GM19240 (cell line): ENCODE data around the gene MPRIP.

Experiments used
- DNase-seq: peaks from one replicate; pipeline ENCODE4 v3.0.0; 2011; ENCODE audit warnings: low spot score; ENCODE audit not compliant: insufficient read length

The MPRIP gene

GRCh38 chr17:17087424-17088015, 45.3 kb downstream of the MPRIP start:
- no peak for DNase-seq

- DNase-seq, result no peak
These were observed 45.8 kb downstream of the MPRIP start for GRCh38 chr17:17088086-17088485.

DNA sequence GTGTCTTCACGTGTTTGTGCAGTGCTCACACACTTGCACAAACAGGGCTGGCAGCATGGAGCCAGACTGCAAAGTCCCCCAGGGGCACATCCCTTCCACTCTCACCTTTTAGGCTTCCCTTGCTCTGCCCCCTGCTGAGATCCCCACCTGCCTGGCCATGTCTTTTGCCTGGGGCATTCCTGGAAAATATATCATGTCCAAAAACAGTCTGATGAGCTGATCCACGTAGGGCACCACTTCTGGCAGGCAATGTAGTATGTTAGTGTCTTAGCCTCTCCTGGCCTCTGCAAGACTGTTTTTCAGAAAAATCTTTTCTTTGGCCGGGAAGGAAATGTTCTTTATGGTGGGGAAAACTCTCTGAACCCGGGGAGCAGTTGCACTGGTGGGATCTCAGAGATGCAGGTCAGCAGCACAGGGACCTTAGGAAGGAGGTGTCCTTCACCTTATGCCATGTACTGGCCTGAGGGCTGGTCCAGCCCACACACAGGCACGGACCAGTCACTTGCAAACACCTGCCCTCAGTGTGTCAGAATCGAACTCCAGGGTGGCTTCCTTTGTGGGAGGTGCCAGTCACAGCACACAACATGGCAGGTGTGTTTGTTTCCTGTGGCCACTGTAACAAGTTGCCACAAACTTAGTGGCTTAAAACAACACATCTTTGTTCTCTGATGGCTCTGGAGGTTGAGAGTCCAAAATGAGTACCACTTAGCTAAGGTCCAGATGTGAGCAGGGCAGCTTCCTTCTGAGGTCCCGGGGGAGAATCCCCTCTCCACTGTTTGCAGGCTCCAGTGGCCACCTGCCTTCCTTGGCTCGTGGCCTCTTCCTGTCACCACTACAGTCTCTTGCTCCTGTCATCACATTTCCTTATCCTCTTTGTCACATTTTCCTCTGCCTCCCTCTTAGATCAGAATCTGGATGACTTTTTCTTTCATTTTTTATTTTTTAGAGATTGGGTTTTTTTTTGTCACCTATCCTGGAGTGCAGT, 46.6 kb downstream of the MPRIP start:
- no peak for DNase-seq

DNA sequence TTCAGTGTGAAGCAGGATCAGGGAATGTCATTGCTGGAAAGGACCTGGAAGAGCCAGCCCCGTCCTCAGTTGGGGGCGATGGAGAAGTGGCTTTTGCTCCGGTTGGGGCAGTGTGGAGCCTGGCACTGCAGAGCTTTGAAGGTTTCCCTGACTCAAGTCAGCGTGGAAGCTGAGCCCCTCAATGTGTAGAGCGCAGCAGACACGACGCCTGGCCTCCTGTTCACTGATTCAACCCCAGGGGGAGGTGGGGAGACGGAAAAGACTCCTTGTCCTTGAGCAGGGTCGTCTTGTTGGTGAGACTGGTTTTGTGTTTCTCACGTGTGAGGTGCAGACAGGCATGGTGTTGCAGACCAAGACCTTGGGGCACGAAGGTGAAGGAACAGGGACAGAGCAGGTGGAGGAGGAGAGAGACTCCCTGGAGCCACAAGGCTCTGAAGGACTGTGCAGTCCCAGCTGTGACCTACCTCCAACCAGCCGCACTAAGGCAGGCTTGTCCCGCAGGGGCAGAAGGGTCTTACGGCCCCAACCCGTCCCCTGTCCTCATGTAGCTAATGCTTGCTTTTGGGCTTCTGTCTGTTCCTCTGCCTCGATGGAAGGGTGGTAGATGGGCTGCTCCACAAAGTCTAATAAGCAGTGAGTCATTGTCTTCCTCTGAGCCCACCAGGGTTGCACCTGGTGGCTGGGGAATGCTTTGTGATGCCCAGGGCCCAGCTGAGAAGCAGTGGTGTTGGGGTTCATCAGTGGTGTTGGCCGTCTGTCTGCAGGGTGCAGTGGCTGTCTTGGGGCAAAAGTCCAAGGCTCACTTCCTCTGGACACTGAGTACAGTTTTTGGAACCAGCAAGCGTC, 47.8 kb downstream of the MPRIP start:
- no peak for DNase-seq

DNA sequence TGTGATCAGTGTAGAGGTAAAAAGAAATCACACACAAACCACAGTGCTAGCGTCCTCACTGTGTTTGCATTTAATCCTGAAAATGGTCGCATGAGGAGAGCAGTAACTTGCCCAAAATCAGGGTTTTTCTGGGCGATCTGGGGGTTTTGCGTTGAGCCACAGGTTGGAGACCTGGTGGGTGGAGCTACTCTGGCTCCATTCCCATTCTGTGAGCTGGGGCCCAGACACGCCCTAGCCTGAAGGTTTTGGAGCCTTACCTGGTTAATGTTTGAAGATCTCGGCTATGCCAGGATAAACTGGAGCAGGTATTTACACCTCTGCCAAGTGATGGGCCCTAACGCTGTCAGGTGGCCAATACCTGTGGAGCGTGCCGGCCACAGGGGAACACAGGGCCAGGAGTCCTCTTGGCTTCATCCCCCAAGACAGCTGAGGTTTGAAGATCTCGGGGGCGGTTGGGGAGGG, 48.4 kb downstream of the MPRIP start:
- no peak for DNase-seq

DNA sequence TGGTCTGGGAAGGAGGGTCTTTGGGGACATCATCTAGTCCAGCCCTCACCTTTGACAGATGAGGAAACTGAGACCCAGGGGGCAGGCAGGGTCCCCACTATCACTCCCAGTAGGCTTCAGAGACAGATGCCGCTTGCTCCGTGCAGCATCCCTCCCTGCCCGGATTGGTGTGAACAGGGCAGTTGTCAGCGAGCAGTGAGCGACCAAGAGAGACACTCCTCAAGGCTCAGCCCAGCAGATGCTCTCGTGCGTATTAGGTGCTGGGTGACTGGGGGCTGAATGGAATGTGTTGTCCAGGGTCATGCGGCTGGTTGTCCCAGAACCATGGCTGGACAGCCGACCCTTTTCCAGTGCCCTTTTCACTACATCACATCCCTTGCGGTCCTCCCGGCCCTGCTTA, 49.0 kb downstream of the MPRIP start:
- DNase-seq, result no peak

DNA sequence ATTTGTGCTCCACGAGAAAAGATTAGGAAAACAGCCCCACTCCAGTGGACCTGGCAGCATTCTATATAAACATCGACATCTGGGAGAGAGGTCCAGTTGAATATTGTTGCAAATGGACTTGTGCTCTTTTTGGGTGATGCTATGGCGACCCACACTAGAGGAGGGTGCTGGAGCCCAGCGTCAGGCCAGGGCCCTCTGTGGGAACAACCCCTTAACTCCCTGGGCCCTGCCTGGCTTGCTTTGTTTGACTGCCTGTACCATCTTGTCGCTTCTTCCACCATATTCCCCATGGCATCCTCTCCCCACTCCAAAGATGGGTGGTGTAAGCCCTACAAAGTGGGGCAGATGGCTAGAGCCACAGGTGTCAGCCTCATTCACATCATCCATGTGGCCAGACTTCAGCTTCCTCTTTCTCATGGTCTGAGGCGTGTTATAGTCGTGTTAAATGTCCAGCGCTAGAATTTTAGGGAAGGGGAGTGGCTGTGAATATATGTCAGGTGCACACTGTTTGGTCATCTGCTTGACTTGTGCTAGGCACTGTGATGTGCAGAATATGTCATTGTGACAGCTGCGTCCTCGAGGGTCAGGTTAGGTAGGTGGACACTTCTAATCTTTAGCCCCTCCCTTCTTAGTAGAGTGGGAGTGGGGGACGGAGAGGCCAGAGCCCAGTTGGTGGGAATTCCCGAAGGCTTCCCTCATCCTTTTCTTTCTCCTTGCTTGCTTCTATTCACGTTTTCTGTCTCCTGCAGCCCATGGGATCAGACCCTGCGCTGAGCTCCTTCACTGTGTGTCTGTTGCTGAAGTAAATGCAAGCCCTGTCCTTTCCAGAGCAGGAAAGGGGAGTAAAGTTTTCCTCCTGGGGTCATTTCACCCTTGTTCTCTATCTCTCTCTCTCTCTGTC, 49.8 kb downstream of the MPRIP start:
- DNase-seq, result no peak

- DNase-seq, result no peak
These were observed 51.5 kb downstream of the MPRIP start for GRCh38 chr17:17093764-17094163.

- DNase-seq, result no peak
These were observed 54.4 kb downstream of the MPRIP start for GRCh38 chr17:17096438-17097178.

DNA sequence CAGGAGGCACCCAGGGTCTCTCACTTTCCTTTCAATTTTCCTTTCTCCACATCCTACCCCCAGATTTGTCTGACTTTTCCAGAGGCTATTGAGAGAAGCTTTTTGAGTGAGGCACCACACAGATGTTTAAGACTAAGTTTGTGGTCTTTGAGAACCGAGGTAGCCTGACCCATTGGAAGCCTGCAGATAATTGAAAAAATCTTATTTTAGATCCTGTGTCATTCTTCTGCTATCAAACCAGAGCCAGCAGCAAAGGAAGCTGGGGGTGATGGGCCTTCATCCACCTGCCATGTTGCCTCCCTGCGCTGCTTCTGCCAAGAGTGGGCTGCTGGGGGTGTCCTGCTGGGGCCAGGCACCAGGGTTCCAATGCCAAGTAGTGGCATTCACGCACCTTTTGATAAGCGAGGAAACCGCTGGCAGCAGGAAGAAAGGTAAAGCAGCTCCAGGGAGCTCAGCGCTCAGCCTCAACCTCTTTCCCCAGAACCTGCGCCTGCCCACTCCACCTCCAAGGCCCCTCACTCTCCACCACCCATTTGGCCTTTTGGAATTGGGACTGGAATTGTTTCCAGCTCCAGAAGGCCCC, 55.6 kb downstream of the MPRIP start:
- no peak for DNase-seq

GRCh38 chr17:17098551-17099179, 56.4 kb downstream of the MPRIP start:
- no peak for DNase-seq

DNA sequence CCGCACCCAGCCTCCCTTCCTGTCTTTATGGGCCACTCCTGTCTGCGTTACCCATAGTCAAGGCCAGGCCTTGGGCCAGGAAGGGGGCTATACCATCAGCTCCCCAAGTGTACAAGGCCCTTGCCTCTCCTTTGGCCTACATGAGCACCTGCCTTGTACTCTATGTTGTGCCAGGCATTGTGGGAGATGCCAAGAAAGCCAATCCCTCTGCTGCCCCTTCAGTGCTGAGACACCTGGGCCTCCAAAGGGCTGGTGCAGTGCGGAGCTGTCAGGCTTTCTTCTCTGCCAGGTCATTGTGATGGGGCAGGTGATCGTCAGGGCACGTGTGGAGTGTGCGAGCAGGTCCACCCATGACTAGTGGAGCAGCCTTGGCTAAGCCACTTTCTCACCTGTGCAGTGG, 59.9 kb downstream of the MPRIP start:
- no peak for DNase-seq

- no peak for DNase-seq
These were observed 60.9 kb downstream of the MPRIP start for GRCh38 chr17:17103160-17103559.

GRCh38 chr17:17104036-17104435, 61.8 kb downstream of the MPRIP start:
- DNase-seq, result no peak

GRCh38 chr17:17104494-17104893, 62.2 kb downstream of the MPRIP start:
- no peak for DNase-seq

DNA sequence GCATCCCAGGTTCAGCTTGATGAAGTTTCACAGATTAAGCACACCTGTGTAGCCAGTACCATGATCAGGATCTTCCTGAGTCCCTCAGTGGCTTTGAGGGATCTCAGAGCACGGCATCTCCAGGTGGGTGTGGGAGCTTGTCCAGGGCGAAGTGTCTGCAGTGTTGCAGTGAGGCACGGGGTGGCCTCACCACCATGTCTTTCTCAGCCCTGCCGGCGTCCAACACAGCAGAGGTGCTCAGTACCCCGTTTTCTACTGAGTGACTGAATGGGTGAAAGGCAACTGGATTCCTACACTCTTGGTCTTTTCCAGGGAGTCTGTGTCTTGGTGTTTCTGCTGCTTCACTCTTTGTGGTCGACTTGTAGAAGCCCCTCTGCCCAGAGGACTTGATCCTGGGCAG, 63.7 kb downstream of the MPRIP start:
- no peak for DNase-seq

- no peak for DNase-seq
These were observed 64.5 kb downstream of the MPRIP start for GRCh38 chr17:17106756-17107155.

- DNase-seq, result no peak
These were observed 65.0 kb downstream of the MPRIP start for GRCh38 chr17:17107281-17107680.

DNA sequence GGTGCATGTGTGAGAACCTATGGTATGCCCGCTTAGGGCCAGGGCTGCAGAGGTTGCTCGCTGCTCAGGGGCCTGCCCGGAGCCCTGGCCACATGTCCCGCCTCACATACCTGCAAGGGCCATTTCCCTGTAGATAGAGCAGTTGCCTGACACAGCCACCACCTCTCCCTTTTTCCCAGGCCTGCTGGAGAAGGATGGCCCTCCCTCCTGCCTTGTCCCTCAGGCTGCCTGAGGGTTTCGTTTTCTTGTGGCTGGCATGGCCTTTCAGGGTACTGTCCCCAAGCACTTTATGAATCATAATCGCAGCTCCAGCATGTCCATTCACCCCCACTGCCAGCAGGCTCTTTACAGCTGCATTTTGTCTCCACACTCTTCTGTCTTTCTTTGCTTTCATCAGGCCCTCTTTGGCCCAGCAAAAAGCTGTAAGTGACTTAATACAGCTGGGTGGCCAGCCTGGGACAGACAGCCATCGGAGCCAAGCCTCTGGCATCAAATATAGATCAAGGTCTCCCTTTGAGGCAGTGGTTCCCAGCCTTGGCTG, 65.7 kb downstream of the MPRIP start:
- no peak for DNase-seq
